Mesothelial cell of epicardium (in vitro differentiated cells): ENCODE data around the gene HSD17B8. TPM values are rescaled to one million over a fixed set of nuclear protein-coding genes. Genes with fewer than 3 reads are reported as not detected.
A peak's percentile ranks its signal among the peaks of the same experiment; 100 is the strongest.

Source experiments
- DNase-seq, 2 experiments: peaks; one replicate each; pipeline ENCODE4 v3.0.0; 2021; ENCODE audit warnings: low spot score in 2 of 2; ENCODE audit not compliant: unreplicated experiment in 2 of 2
- H3K27ac Mint-ChIP-seq: 2 replicates; pipeline ENCODE4 v1.8.0; 2021; ENCODE audit warnings: mixed read lengths
- H3K27me3 Mint-ChIP-seq: 2 replicates; pipeline ENCODE4 v1.8.0; 2021; ENCODE audit warnings: low read depth, mixed read lengths
- H3K36me3 Mint-ChIP-seq: 2 replicates; pipeline ENCODE4 v1.8.0; 2021; ENCODE audit warnings: mixed read lengths
- H3K4me1 Mint-ChIP-seq: 2 replicates; pipeline ENCODE4 v1.8.0; 2021; ENCODE audit warnings: mixed read lengths
- H3K4me3 Mint-ChIP-seq: 2 replicates; pipeline ENCODE4 v1.8.0; 2021; ENCODE audit warnings: mild to moderate bottlenecking, moderate library complexity, mixed read lengths
- H3K9me3 Mint-ChIP-seq: 2 replicates; pipeline ENCODE4 v1.8.0; 2021; ENCODE audit warnings: mixed read lengths
- total RNA-seq: library from RNA; stranded (reverse); gene quantifications from 3 replicates; pipeline ENCODE4 v1.2.1, GENCODE V29; 2021
- TF ChIP-seq, protein P1 (sequence below): fragments of 200-600 bp; sonication (generic); IDR thresholded peaks from one replicate; pipeline ENCODE4 v1.5.0; 2021; ENCODE audit warnings: antibody characterized with exemption; ENCODE audit not compliant: unreplicated experiment

Gene HSD17B8
- total RNA-seq, 1 donor from 2014 or later, result 15.0 TPM

DNA sequence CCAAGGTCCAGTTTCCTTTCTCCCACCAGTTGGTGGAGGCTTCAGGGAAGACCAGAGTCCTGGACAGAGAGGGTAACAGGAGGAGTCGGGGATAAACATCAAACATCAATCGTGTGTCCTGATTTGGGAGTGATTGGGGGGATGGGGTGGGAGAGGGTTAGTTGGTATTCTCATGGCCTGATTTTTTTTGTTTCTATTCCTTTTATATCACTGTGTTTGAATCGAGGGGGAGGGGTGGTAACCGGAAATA is 365 bp upstream of the HSD17B8 start:
- Mint-ChIP-seq H3K27me3 (no peaks in the 10 kb centered on the region), H3K27ac (peak overlapping the region; percentile 85), H3K4me3 (peak overlapping the region; percentile 99), H3K9me3 (no peaks in the 10 kb centered on the region), H3K36me3 (peaks cover 16% of the 10 kb centered on the region), H3K4me1 (peaks cover 63% of the 10 kb centered on the region)
- no peak for DNase-seq
- TF ChIP-seq, protein P1, sequence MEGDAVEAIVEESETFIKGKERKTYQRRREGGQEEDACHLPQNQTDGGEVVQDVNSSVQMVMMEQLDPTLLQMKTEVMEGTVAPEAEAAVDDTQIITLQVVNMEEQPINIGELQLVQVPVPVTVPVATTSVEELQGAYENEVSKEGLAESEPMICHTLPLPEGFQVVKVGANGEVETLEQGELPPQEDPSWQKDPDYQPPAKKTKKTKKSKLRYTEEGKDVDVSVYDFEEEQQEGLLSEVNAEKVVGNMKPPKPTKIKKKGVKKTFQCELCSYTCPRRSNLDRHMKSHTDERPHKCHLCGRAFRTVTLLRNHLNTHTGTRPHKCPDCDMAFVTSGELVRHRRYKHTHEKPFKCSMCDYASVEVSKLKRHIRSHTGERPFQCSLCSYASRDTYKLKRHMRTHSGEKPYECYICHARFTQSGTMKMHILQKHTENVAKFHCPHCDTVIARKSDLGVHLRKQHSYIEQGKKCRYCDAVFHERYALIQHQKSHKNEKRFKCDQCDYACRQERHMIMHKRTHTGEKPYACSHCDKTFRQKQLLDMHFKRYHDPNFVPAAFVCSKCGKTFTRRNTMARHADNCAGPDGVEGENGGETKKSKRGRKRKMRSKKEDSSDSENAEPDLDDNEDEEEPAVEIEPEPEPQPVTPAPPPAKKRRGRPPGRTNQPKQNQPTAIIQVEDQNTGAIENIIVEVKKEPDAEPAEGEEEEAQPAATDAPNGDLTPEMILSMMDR, result no peak

DNA sequence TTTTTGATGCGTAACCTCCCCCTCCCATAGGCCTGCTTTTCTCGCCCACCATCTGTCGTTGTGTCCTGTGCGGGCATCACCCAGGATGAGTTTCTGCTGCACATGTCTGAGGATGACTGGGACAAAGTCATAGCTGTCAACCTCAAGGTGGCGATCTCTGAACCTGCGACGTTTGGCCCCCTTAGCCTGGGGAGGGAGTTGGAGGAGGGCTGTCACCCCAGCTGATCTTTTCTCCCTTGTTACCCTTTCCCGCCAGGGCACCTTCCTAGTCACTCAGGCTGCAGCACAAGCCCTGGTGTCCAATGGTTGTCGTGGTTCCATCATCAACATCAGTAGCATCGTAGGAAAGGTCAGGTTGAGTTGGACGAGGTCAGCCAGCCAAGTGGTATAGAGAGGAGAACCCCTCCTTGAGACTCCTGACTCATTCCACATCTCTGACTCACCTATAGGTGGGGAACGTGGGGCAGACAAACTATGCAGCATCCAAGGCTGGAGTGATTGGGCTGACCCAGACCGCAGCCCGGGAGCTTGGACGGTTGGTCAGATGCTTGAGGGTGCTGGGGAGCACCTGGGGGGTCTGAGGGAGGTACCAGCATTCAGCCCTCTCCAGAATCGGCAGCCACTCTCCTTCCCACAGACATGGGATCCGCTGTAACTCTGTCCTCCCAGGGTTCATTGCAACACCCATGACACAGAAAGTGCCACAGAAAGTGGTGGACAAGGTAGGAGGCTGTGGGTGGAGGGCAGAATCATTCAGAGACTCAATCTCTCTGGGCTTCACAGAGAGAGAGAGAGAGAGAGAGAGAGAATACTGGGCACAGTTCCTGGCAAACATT is 954 bp downstream of the HSD17B8 start:
- peaks cover 26% of the 10 kb centered on the region for H3K36me3 Mint-ChIP-seq
- H3K27ac Mint-ChIP-seq, result peak overlapping the region; percentile 86
- no peak for DNase-seq
- no peaks in the 10 kb centered on the region for H3K27me3 Mint-ChIP-seq
- peaks cover 62% of the 10 kb centered on the region for H3K4me1 Mint-ChIP-seq
- TF ChIP-seq, protein P1, result no peak
- peak overlapping the region; percentile 99 for H3K4me3 Mint-ChIP-seq
- no peaks in the 10 kb centered on the region for H3K9me3 Mint-ChIP-seq

DNA sequence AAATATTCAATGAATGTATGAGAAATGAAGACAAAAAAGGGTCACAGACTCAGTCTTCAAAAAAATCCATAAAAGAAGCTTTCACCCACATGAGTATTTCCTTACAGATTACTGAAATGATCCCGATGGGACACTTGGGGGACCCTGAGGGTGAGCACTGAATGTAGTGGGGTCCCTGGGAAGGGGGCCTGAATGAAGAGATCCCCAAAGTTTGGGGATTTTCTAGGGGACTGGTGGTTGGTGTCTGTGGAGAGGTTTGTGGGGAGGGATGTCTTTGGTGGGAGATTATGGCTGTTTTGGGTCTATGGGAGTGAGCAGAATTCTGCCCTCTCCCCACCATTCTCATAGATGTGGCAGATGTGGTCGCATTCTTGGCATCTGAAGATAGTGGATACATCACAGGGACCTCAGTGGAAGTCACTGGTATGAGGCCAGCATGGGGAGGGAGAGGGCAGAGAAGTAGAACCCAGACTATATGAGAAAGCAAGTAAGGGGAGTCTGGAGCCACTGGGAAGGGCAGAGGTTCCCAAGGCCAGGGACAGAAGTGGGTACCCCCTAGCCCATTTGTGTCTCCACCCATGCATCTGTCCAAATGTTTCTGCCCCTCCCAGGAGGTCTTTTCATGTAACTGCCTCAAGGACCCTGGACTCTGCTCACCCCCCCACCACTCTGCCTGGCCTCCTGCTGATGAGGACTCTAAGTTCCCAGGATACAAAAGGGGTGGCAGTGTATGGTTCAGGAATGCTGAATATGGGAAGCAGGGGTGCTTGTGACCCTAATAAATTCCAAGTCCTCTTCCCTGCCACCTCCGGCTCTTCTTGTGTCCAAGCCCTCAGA is 1.8 kb downstream of the HSD17B8 start:
- peaks cover 27% of the 10 kb centered on the region for H3K36me3 Mint-ChIP-seq
- DNase-seq, result no peak
- TF ChIP-seq, protein P1, result no peak
- peaks cover 58% of the 10 kb centered on the region for H3K4me1 Mint-ChIP-seq
- H3K27me3 Mint-ChIP-seq, result no peaks in the 10 kb centered on the region
- H3K9me3 Mint-ChIP-seq, result no peaks in the 10 kb centered on the region
- peak overlapping the region; percentile 99 for H3K4me3 Mint-ChIP-seq
- peak overlapping the region; percentile 86 for H3K27ac Mint-ChIP-seq

DNA sequence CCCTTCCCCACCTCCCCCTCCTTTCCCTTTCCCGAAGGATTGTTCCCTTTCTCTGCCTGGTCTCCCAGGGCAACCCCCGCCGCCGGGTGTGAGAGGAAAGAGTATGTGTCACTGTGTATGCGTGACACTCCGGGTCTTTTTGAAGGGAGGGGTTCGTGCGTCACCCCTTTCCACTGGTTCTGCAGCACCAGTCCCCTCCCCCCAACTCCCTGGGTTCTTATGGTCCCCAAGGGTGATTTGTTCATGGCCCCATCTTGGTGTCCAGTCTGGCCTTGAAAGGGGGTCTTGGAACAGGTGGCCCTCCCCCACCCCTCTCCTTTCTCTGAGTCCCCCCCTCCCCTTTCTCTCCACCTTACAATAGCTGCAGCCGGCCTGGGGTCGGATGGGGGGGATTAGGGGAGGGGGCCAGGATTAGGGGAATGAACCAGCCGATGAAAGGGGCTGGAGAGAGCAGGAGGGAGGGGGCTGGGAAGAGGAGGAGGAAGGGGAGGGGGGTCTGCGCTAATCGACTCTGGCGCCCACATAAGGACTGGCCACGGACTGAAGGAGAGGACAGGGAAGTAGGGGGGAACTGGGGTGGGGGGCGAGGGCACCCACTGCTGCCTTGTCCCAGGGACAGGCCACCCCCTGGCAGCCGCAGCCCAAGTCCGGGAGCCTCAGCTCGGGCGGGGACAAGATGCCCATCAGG is 2.6 kb downstream of the HSD17B8 start:
- peaks cover 27% of the 10 kb centered on the region for H3K36me3 Mint-ChIP-seq
- H3K4me1 Mint-ChIP-seq, result peaks cover 50% of the 10 kb centered on the region
- DNase-seq, result no peak
- TF ChIP-seq, protein P1, result no peak
- H3K27ac Mint-ChIP-seq, result no peak overlapping the region
- no peaks in the 10 kb centered on the region for H3K27me3 Mint-ChIP-seq
- peak overlapping the region; percentile 96 for H3K4me3 Mint-ChIP-seq
- no peaks in the 10 kb centered on the region for H3K9me3 Mint-ChIP-seq

DNA sequence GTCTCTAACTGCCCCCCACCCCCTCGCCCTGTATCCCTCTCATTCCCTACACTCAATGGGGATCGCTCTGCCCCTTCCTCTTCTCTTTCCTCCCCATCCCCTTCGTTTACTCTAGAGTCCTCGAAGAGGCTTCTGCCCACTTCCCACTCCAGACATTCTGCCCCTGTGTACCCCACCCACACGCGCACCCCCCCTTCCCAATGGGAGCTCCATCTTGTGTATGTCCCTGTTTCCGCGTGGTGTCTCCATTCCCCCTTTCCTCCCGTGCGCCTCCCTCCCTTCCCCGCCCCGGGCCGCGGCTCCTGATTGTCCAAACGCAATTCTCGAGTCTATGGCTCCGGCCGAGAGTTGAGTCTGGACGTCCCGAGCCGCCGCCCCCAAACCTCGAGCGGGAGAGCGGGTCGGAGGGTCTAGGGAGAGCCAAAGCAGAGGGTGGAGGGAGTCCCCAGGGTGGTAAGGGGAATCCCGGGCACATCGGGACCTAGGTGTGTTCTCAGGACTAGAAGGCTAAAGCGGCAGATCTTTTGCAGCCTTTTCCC is 3.2 kb downstream of the HSD17B8 start:
- Mint-ChIP-seq H3K9me3 (no peaks in the 10 kb centered on the region), H3K36me3 (peaks cover 20% of the 10 kb centered on the region), H3K4me3 (peak overlapping the region; percentile 96), H3K27me3 (peaks cover 2% of the 10 kb centered on the region), H3K4me1 (peaks cover 45% of the 10 kb centered on the region), H3K27ac (peak overlapping the region; percentile 99)
- DNase-seq, result peak in 1 of 2 experiments; percentile 71
- TF ChIP-seq, protein P1, result no peak
